Trophoblast cell (in vitro differentiated cells and primary cell): Measurements from ENCODE around the gene FOXI2.

Experiments used
- DNase-seq, 2 donors: peaks; one replicate each; pipeline ENCODE4 v3.0.0-alpha.2; 2016
- H2AFZ ChIP-seq: 2 replicates; pipeline ENCODE4 v1.6.1; 2013; ENCODE audit warnings: low read length, moderate library complexity, mild to moderate bottlenecking; ENCODE audit not compliant: insufficient read depth, poor library complexity
- H2AK5ac ChIP-seq: 2 replicates; pipeline ENCODE4 v1.6.1; 2013; ENCODE audit warnings: mild to moderate bottlenecking, low read length
- H2BK120ac ChIP-seq: 2 replicates; pipeline ENCODE4 v1.6.1; 2013; ENCODE audit warnings: low read length, mild to moderate bottlenecking, moderate library complexity; ENCODE audit not compliant: insufficient read depth, poor library complexity
- H2BK12ac ChIP-seq: 2 replicates; pipeline ENCODE4 v1.6.1; 2013; ENCODE audit warnings: mild to moderate bottlenecking, low read length, moderate library complexity
- H2BK5ac ChIP-seq: 2 replicates; pipeline ENCODE4 v1.6.1; 2013; ENCODE audit warnings: low read length, low read depth, moderate library complexity, mild to moderate bottlenecking; ENCODE audit not compliant: poor library complexity
- H3K14ac ChIP-seq: 2 replicates; pipeline ENCODE4 v1.6.1; 2013; ENCODE audit warnings: mild to moderate bottlenecking, low read length
- H3K18ac ChIP-seq: 2 replicates; pipeline ENCODE4 v1.6.1; 2013; ENCODE audit warnings: mild to moderate bottlenecking, low read length
- H3K23ac ChIP-seq: 2 replicates; pipeline ENCODE4 v1.6.1; 2013; ENCODE audit warnings: low read length
- H3K27ac ChIP-seq: 2 replicates; pipeline ENCODE4 v1.5.1; 2013; ENCODE audit warnings: low read depth, mild to moderate bottlenecking, inconsistent platforms, low read length, moderate library complexity
- H3K27me3 ChIP-seq: 2 replicates; pipeline ENCODE4 v1.6.1; 2013; ENCODE audit warnings: inconsistent platforms, mild to moderate bottlenecking, low read length, moderate library complexity; ENCODE audit not compliant: insufficient read depth
- H3K36me3 ChIP-seq, 2 experiments: 1 replicate in 1 of 2; 2 replicates in 1 of 2; pipeline ENCODE4 v1.6.1; 2013; ENCODE audit warnings: low read length in 2 of 2, mild to moderate bottlenecking in 2 of 2, moderate library complexity in 1 of 2; ENCODE audit not compliant: insufficient read depth in 2 of 2, control insufficient read depth in 1 of 2
- H3K4ac ChIP-seq: 2 replicates; pipeline ENCODE4 v1.6.1; 2013; ENCODE audit warnings: low read depth, mild to moderate bottlenecking, low read length, moderate library complexity
- H3K4me1 ChIP-seq, 2 experiments: 1 replicate in 1 of 2; 2 replicates in 1 of 2; pipeline ENCODE4 v1.6.1; 2013; ENCODE audit warnings: low read length in 2 of 2, mild to moderate bottlenecking in 2 of 2, moderate library complexity in 1 of 2; ENCODE audit not compliant: insufficient read depth in 2 of 2, control insufficient read depth in 1 of 2
- H3K4me2 ChIP-seq: 2 replicates; pipeline ENCODE4 v1.6.1; 2013; ENCODE audit warnings: inconsistent platforms, mild to moderate bottlenecking, low read length, moderate library complexity
- H3K4me3 ChIP-seq: 2 replicates; pipeline ENCODE4 v1.5.1; 2013; ENCODE audit warnings: mild to moderate bottlenecking, low read depth, low read length, inconsistent platforms
- H3K79me1 ChIP-seq: one replicate; pipeline ENCODE4 v1.6.1; 2013; ENCODE audit warnings: low read length
- H3K79me2 ChIP-seq: 2 replicates; pipeline ENCODE4 v1.6.1; 2013; ENCODE audit warnings: low read length, mild to moderate bottlenecking; ENCODE audit not compliant: control insufficient read depth, insufficient read depth, poor library complexity
- H3K9ac ChIP-seq: 2 replicates; pipeline ENCODE4 v1.6.1; 2013; ENCODE audit warnings: mild to moderate bottlenecking, low read length
- H3K9me3 ChIP-seq: 2 replicates; pipeline ENCODE4 v1.6.1; 2013; ENCODE audit warnings: low read depth, mild to moderate bottlenecking, control low read depth, inconsistent platforms, low read length; ENCODE audit not compliant: insufficient read depth
- H4K12ac ChIP-seq: 2 replicates; pipeline ENCODE4 v1.6.1; 2013; ENCODE audit warnings: low read depth, mild to moderate bottlenecking, low read length, moderate library complexity
- H4K8ac ChIP-seq: 2 replicates; pipeline ENCODE4 v1.6.1; 2013; ENCODE audit warnings: low read depth, mild to moderate bottlenecking, low read length, moderate library complexity
- H4K91ac ChIP-seq: one replicate; pipeline ENCODE4 v1.6.1; 2013; ENCODE audit warnings: low read depth, mild to moderate bottlenecking, low read length, moderate library complexity
- WGBS: extraction: QIAGEN DNeasy Blood & Tissue Kit; methylation state at CpG from one replicate; pipeline ENCODE4 v1.1.7; 2013; ENCODE audit warnings: missing lambda C conversion rate; ENCODE audit not compliant: insufficient read length, insufficient coverage; ENCODE audit errors: extremely low coverage; 5-methylcytosine and 5-hydroxymethylcytosine counted together

FOXI2 gene

DNA sequence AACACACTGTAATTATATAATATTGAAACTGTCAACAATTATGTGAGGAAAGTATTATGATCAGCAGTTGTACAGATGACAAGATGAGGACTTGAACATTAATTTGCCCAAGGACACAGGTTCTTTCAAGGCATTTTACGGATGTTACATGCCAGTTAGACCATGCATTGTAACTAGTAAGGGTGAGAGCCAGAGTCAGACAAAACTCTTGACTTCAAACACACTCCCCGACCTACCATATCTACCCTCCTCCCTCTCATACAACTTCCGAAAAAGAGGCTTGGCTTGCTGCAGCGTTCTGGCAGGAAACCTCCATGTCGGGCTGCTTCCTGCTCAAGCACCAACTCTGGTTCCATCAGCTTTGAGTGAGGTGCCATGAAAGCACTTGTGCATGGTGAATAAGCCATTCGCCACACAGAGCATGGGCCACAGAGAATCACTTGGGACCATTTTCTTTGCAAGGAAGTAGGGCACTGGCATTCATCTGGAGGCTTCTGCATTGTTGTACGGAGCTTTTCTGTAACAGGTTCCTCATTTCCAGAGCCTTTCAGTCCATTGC is 53.2 kb downstream of the FOXI2 start:
- H2BK12ac ChIP-seq: no peak overlapping the region
- H3K18ac ChIP-seq: no peak overlapping the region
- H3K4me1 ChIP-seq: no peaks in the 10 kb centered on the region
- H3K4ac ChIP-seq: no peak overlapping the region
- no peaks in the 10 kb centered on the region for H3K79me2 ChIP-seq
- no CpG with 5 or more reads among the region's 7 CpGs for WGBS
- no peaks in the 10 kb centered on the region for H3K9me3 ChIP-seq
- no peak overlapping the region for H4K8ac ChIP-seq
- H3K79me1 ChIP-seq: no peaks in the 10 kb centered on the region
- DNase-seq: no peak
- no peak overlapping the region for H3K4me2 ChIP-seq
- no peak overlapping the region for H2AK5ac ChIP-seq
- H4K91ac ChIP-seq: no peak overlapping the region
- H3K27ac ChIP-seq: no peak overlapping the region
- no peak overlapping the region for H3K14ac ChIP-seq
- no peaks in the 10 kb centered on the region for H3K27me3 ChIP-seq
- no peak overlapping the region for H2AFZ ChIP-seq
- no peaks in the 10 kb centered on the region for H3K36me3 ChIP-seq
- H3K9ac ChIP-seq: no peak overlapping the region
- H3K4me3 ChIP-seq: no peak overlapping the region
- H4K12ac ChIP-seq: no peak overlapping the region
- no peak overlapping the region for H3K23ac ChIP-seq
- H2BK120ac ChIP-seq: no peak overlapping the region
- H2BK5ac ChIP-seq: no peak overlapping the region
